Omental fat pad (tissue), 4 donors: Measurements from ENCODE around the gene SEMA4C. TPM values are rescaled to one million over a fixed set of nuclear protein-coding genes. Genes with fewer than 3 reads are reported as not detected.
A peak's percentile ranks its signal among the peaks of the same experiment; 100 is the strongest.

ENCODE experiments used
- ATAC-seq: fragments of 150-250 bp; one replicate; pipeline ENCODE4 v1.9.1; 2016; ENCODE audit warnings: mild to moderate bottlenecking, moderate library complexity; ENCODE audit not compliant: low FRiP score
- DNase-seq: peaks from one replicate; pipeline ENCODE4 v3.0.0-alpha.2; 2019; ENCODE audit warnings: low spot score
- CTCF ChIP-seq, 3 donors: fragments of 450-650 bp; IDR thresholded peaks; one replicate each; pipeline ENCODE4 v1.5.1; 2016 to 2017; ENCODE audit warnings: antibody characterized with exemption in 3 of 3, mild to moderate bottlenecking in 3 of 3, moderate library complexity in 2 of 3
- total RNA-seq, 4 donors: library from RNA; depleted of rRNA; stranded (reverse); fragments of >200 nt; gene quantifications; one replicate each; pipeline ENCODE4 v1.1.0, GENCODE V29; 2016

The SEMA4C gene
- total RNA-seq, 4 donors from 2014 or later = 19.7 to 40.4 (median 26.9) TPM

- no peak for TF ChIP-seq CTCF (IDR thresholded peaks at IDR 0.05)
- ATAC-seq = peak; percentile 50
- DNase-seq = no peak
Observed at GRCh38 chr2:96831679-96832078, 38.2 kb downstream of the SEMA4C start.

GRCh38 chr2:96830044-96830562, 39.8 kb downstream of the SEMA4C start:
- DNase-seq (no peak), ATAC-seq (no peak)
- TF ChIP-seq CTCF (IDR thresholded peaks at IDR 0.05) = no peak

GRCh38 chr2:96828874-96829273, 41.0 kb downstream of the SEMA4C start:
- TF ChIP-seq CTCF (IDR thresholded peaks at IDR 0.05) = no peak
- ATAC-seq = no peak
- no peak for DNase-seq

GRCh38 chr2:96828436-96828835, 41.4 kb downstream of the SEMA4C start:
- DNase-seq (no peak), ATAC-seq (no peak)
- TF ChIP-seq CTCF (IDR thresholded peaks at IDR 0.05) = no peak

- no peak for TF ChIP-seq CTCF (IDR thresholded peaks at IDR 0.05)
- no peak for DNase-seq
- no peak for ATAC-seq
Observed at GRCh38 chr2:96826546-96827278, 43.2 kb downstream of the SEMA4C start.

GRCh38 chr2:96825057-96825456, 44.8 kb downstream of the SEMA4C start:
- DNase-seq (no peak), ATAC-seq (no peak)
- no peak for TF ChIP-seq CTCF (IDR thresholded peaks at IDR 0.05)
